Esophagus muscularis mucosa (tissue), 4 donors: ENCODE results near the gene DISP2.
A peak's percentile ranks its signal among the peaks of the same experiment; 100 is the strongest.

Experiments
- EP300 ChIP-seq: sonication (generic); formaldehyde crosslinking; IDR thresholded peaks from one replicate; pipeline ENCODE4 v1.6.1; 2017; ENCODE audit warnings: antibody characterized with exemption
- POLR2A ChIP-seq: fragments of 450-650 bp; IDR thresholded peaks from one replicate; pipeline ENCODE4 v1.6.1; 2017; ENCODE audit warnings: antibody characterized with exemption, moderate library complexity, mild to moderate bottlenecking, low read depth
- POLR2AphosphoS5 ChIP-seq, 2 donors: sonication (generic); formaldehyde crosslinking; IDR thresholded peaks; one replicate each; pipeline ENCODE4 v1.6.1; 2017; ENCODE audit warnings: antibody characterized with exemption in 2 of 2
- TF ChIP-seq, protein P1 (sequence below), 3 experiments: fragments of 200-600 bp in 2 of 3; fragments of 450-650 bp in 1 of 3; sonication (generic) in 2 of 3; IDR thresholded peaks; one replicate each; pipeline ENCODE4 v1.5.1; 2017 to 2019; ENCODE audit warnings: antibody characterized with exemption in 3 of 3, mild to moderate bottlenecking in 2 of 3, moderate library complexity in 1 of 3

- TF ChIP-seq, protein P1, sequence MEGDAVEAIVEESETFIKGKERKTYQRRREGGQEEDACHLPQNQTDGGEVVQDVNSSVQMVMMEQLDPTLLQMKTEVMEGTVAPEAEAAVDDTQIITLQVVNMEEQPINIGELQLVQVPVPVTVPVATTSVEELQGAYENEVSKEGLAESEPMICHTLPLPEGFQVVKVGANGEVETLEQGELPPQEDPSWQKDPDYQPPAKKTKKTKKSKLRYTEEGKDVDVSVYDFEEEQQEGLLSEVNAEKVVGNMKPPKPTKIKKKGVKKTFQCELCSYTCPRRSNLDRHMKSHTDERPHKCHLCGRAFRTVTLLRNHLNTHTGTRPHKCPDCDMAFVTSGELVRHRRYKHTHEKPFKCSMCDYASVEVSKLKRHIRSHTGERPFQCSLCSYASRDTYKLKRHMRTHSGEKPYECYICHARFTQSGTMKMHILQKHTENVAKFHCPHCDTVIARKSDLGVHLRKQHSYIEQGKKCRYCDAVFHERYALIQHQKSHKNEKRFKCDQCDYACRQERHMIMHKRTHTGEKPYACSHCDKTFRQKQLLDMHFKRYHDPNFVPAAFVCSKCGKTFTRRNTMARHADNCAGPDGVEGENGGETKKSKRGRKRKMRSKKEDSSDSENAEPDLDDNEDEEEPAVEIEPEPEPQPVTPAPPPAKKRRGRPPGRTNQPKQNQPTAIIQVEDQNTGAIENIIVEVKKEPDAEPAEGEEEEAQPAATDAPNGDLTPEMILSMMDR (IDR thresholded peaks at IDR 0.05): peak in 1 of 3 experiments; percentile 8
- peak; percentile 91 to 97 for TF ChIP-seq POLR2AphosphoS5 (IDR thresholded peaks at IDR 0.05)
- peak; percentile 90 for TF ChIP-seq POLR2A
- TF ChIP-seq EP300: no peak
These were observed 17.1 kb upstream of the DISP2 start, which contains the start of gene CCDC9B for GRCh38 chr15:40340740-40341400.
